GM12878 (cell line): ENCODE data around the gene NDUFV3. TPM values are rescaled to one million over a fixed set of nuclear protein-coding genes. Genes with fewer than 3 reads are reported as not detected.
A peak's percentile ranks its signal among the peaks of the same experiment; 100 is the strongest.

Experiments used
- ATAC-seq: fragments of 200-7000 bp; cut with Tn5 transposase; 3 replicates; pipeline ENCODE4 v1.9.1; 2020; ENCODE audit warnings: mild to moderate bottlenecking, moderate library complexity
- BruUV-seq: library from RNA; stranded (reverse); fragments of 400-500 nt; replicated peaks from 2 replicates; lab custom pipeline; 2021; lab: Mats Ljungman, UMichigan
- CTCF ChIA-PET: fragments of 300-600 bp; sonication (Branson Sonifier 250); formaldehyde crosslinking; extraction: SDS; loops from one replicate; lab custom pipeline; 2021; ENCODE audit warnings: inconsistent platforms; lab: Yijun Ruan, JAX
- POLR2A ChIA-PET: fragments of 350-600 bp; formaldehyde crosslinking; extraction: SDS; loops from one replicate; lab custom pipeline; 2021; ENCODE audit warnings: inconsistent platforms; lab: Charles Lee
- RAD21 ChIA-PET: fragments of 300-600 bp; sonication (Branson Sonifier 250); formaldehyde crosslinking; loops from one replicate; lab custom pipeline; 2023; ENCODE audit warnings: antibody characterized with exemption; ENCODE audit not compliant: unreplicated experiment; lab: Charles Lee
- SMC1A ChIA-PET: fragments of 300-600 bp; sonication (Branson Sonifier 250); formaldehyde crosslinking; loops from one replicate; lab custom pipeline; 2023; ENCODE audit not compliant: unreplicated experiment, uncharacterized antibody; lab: Charles Lee
- DNase-seq: peaks from one replicate; pipeline ENCODE4 v3.0.0-alpha.2; 2011; ENCODE audit warnings: low read depth, low spot score
- FAIRE-seq: peaks from 3 replicates; lab custom pipeline; 2011; peaks lifted over from hg19 to GRCh38; lab: Jason Lieb, UNC
- H2AFZ ChIP-seq: 2 replicates; pipeline ENCODE4 v1.6.0; 2011; ENCODE audit warnings: low read depth, low read length, control low read depth; ENCODE audit not compliant: control insufficient read depth
- H3K27ac ChIP-seq: 2 replicates; pipeline ENCODE4 v1.5.1; 2011; ENCODE audit warnings: control low read depth; ENCODE audit not compliant: control insufficient read depth, insufficient read depth
- H3K27me3 ChIP-seq, 2 experiments: replicated peaks in 1 of 2; 2 replicates each; pipeline versions ENCODE4 v1.6.0 to v1.6.1; 2011; ENCODE audit warnings: low read length in 1 of 2; ENCODE audit not compliant: control insufficient read depth in 2 of 2, insufficient read depth in 2 of 2
- H3K36me3 ChIP-seq, 2 experiments: 2 replicates each; pipeline ENCODE4 v1.5.1; 2011; ENCODE audit warnings: low read length in 1 of 2; ENCODE audit not compliant: control insufficient read depth in 2 of 2, insufficient read depth in 2 of 2
- H3K4me1 ChIP-seq: 2 replicates; pipeline ENCODE4 v1.6.1; 2011; ENCODE audit warnings: mild to moderate bottlenecking, low read length, moderate library complexity, mixed read lengths; ENCODE audit not compliant: control insufficient read depth, insufficient read depth
- H3K4me2 ChIP-seq: 2 replicates; pipeline ENCODE4 v1.6.0; 2011; ENCODE audit warnings: control low read depth; ENCODE audit not compliant: control insufficient read depth, insufficient read depth
- H3K4me3 ChIP-seq: fragments of 200-600 bp; sonication (generic); 2 replicates; pipeline ENCODE4 v1.5.1; 2016
- H3K79me2 ChIP-seq: 2 replicates; pipeline ENCODE4 v1.6.0; 2011; ENCODE audit warnings: low read length; ENCODE audit not compliant: control insufficient read depth, insufficient read depth
- H3K9ac ChIP-seq: 2 replicates; pipeline ENCODE4 v1.8.0; 2011; ENCODE audit warnings: low read length, control low read depth, mixed read lengths; ENCODE audit not compliant: control insufficient read depth, insufficient read depth
- H3K9me3 ChIP-seq: replicated peaks from 3 replicates; pipeline ENCODE4 v1.5.1; 2011; ENCODE audit warnings: mild to moderate bottlenecking, low read length; ENCODE audit not compliant: control insufficient read depth, insufficient read depth
- H4K20me1 ChIP-seq: 2 replicates; pipeline ENCODE4 v1.6.0; 2011; ENCODE audit not compliant: control insufficient read depth, insufficient read depth
- CBFB ChIP-seq: IDR thresholded peaks from 2 replicates; pipeline ENCODE4 v1.6.1; 2016; ENCODE audit warnings: antibody characterized with exemption, low read depth
- CUX1 ChIP-seq: IDR thresholded peaks from 2 replicates; pipeline ENCODE4 v1.6.1; 2012; ENCODE audit warnings: improper control_type of control experiment, low read depth, low read length; ENCODE audit not compliant: insufficient replicate concordance
- IKZF1 ChIP-seq: fragments of 450-650 bp; conservative IDR thresholded peaks from 2 replicates; pipeline ENCODE4 v1.6.1; 2017; ENCODE audit warnings: antibody characterized with exemption, mild to moderate bottlenecking
- IRF4 ChIP-seq: IDR thresholded peaks from 2 replicates; pipeline ENCODE4 v1.6.1; 2011; ENCODE audit warnings: low read depth, low read length
- LARP7 ChIP-seq: fragments of 450-650 bp; IDR thresholded peaks from 2 replicates; pipeline ENCODE4 v1.6.1; 2017; ENCODE audit warnings: mild to moderate bottlenecking
- POLR2AphosphoS2 ChIP-seq: IDR thresholded peaks from 2 replicates; pipeline ENCODE4 v1.6.1; 2011; ENCODE audit warnings: low read depth, mild to moderate bottlenecking, low read length, improper control_type of control experiment, moderate library complexity
- SPI1 ChIP-seq: IDR thresholded peaks from 2 replicates; pipeline ENCODE4 v1.6.1; 2011; ENCODE audit warnings: low read depth, mild to moderate bottlenecking, low read length, moderate library complexity, borderline replicate concordance; ENCODE audit not compliant: insufficient read depth
- ZNF384 ChIP-seq: IDR thresholded peaks from 2 replicates; pipeline ENCODE4 v1.6.1; 2012; ENCODE audit warnings: low read depth, mild to moderate bottlenecking, low read length, improper control_type of control experiment, borderline replicate concordance
- WGBS: methylation state at CpG from one replicate; pipeline ENCODE4 v1.1.6; 2016; ENCODE audit warnings: low lambda C conversion rate; ENCODE audit not compliant: insufficient replicate concordance, insufficient coverage; ENCODE audit errors: missing lambda C conversion rate; 5-methylcytosine and 5-hydroxymethylcytosine counted together
- in situ Hi-C: fragments of 300-500 bp; cut with MboI; formaldehyde crosslinking; loops from 9 replicates; pipeline ENCODE4 v1.14.3; 2018; ENCODE audit warnings: mixed read lengths
- intact Hi-C: fragments of 100-400 bp; cut with micrococcal nuclease; formaldehyde crosslinking; loops from one replicate; pipeline ENCODE4 v1.14.2; 2022; ENCODE audit not compliant: unreplicated experiment
- polyA plus RNA-seq, 11 experiments: library from polyadenylated mRNA; depleted of rRNA in 4 of 11; unstranded in 6 of 11; stranded (reverse) in 5 of 11; fragments of >200 nt; fragmentation: Nextera tagmentation in 4 of 11; fragmentation: Illumina TruSeq in 1 of 11; extraction: Ambion mirVana in 4 of 11; extraction: Trizol in 1 of 11; gene quantifications; 1 replicate in 1 of 11; 2 replicates in 10 of 11; pipeline versions ENCODE4 v1.2.1 to v1.2.3, GENCODE V29; 2011 to 2016; ENCODE audit warnings: inconsistent platforms in 2 of 11, missing spikeins in 2 of 11, low read depth in 1 of 11
- total RNA-seq, 4 experiments: library from RNA; depleted of rRNA in 3 of 4; stranded (reverse); fragments of >200 nt in 3 of 4; fragmentation: Illumina TruSeq in 1 of 4; extraction: Trizol in 1 of 4; gene quantifications; 2 replicates each; pipeline versions ENCODE4 v1.2.1 to v1.2.3, GENCODE V29; 2013 to 2021

The NDUFV3 gene
- total and polyA plus RNA-seq, 10 of the 15 experiments (the other 5 are each of a cell fraction or from before 2014, with no cell fraction given): 7.0 to 44.7 (median 29.9) TPM

GRCh38 chr21:42923553-42924432 lies 30.7 kb downstream of the NDUFV3 start (continued):
- TF ChIP-seq CUX1 (no peak), ZNF384 (no peak), POLR2AphosphoS2 (no peak), IRF4 (no peak), SPI1 (peak; percentile 54; the same call in 1 of the 2 replicates)

DNA sequence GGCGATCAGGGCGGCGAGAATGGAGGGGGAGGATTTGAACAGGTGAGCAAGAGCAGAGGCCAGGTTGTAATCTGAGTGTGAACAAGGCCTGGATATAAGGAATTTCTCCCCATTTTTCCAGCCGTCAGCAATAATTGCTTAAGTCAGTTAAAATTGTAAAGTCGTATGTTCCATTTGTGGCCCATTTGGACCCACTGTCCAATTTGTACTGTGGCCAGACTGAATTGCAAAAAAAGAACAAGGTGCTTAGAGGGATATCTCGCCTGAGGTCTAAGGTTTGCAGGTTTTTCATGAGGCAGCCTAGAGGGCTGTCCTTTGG lies 31.3 kb downstream of the NDUFV3 start:
- 86% methylated on average over 6 of the region's 6 CpGs for WGBS
- Histone ChIP-seq H3K4me1 (peaks cover 6% of the 10 kb centered on the region), H3K4me2 (peak overlapping the region; percentile 67; the same call in 1 of the 2 replicates), H3K9me3 (no peaks in the 10 kb centered on the region), H3K79me2 (no peaks in the 10 kb centered on the region), H3K4me3 (no peak overlapping the region; the same call in 1 of the 2 replicates), H3K27me3 (no peaks in the 10 kb centered on the region), H3K9ac (peak overlapping the region; percentile 49; the same call in 1 of the 2 replicates), H4K20me1 (no peaks in the 10 kb centered on the region), H3K36me3 (no peaks in the 10 kb centered on the region), H2AFZ (peak overlapping the region; percentile 81), H3K27ac (peak overlapping the region; percentile 49)
- POLR2A ChIA-PET: no interaction called here
- SMC1A ChIA-PET: no interaction called here
- RAD21 ChIA-PET: no interaction called here
- TF ChIP-seq IKZF1: 0 out of 2 replicates have a peak, but pooled peaks have one; percentile 14
- peak; percentile 6; the same call in 1 of the 2 replicates for TF ChIP-seq CBFB
- TF ChIP-seq LARP7: no peak
- FAIRE-seq (no peak), DNase-seq (no peak), ATAC-seq (no peak)
- intact Hi-C loops (loop anchor here (10.0 kb wide), 1 partner anchor 730 kb away; the partner anchor contains the start of genes HSF2BP and RRP1B), in situ Hi-C loops (no loop called here)
- TSS peak; percentile 95 for BruUV-seq
- CTCF ChIA-PET: no interaction called here
